Mucosa of rectum (tissue), 2 donors: ENCODE results near the gene SECTM1.

Experiments used
- H3K27ac ChIP-seq, 2 donors: one replicate each; pipeline ENCODE4 v1.7.0; 2013; ENCODE audit warnings: inconsistent platforms in 2 of 2, low read depth in 2 of 2, low read length in 2 of 2
- H3K27me3 ChIP-seq, 2 donors: one replicate each; pipeline ENCODE4 v1.7.0; 2013; ENCODE audit warnings: low read length in 2 of 2; ENCODE audit not compliant: control insufficient read depth in 2 of 2, insufficient read depth in 2 of 2
- H3K36me3 ChIP-seq, 2 donors: one replicate each; pipeline ENCODE4 v1.7.0; 2013; ENCODE audit warnings: low read length in 2 of 2; ENCODE audit not compliant: control insufficient read depth in 2 of 2, insufficient read depth in 2 of 2
- H3K4me1 ChIP-seq, 2 donors: one replicate each; pipeline ENCODE4 v1.7.0; 2013; ENCODE audit warnings: low read length in 2 of 2, mild to moderate bottlenecking in 1 of 2; ENCODE audit not compliant: control insufficient read depth in 2 of 2, insufficient read depth in 2 of 2
- H3K4me3 ChIP-seq, 2 donors: one replicate each; pipeline ENCODE4 v1.7.0; 2013; ENCODE audit warnings: low read length in 2 of 2
- H3K9ac ChIP-seq, 2 donors: one replicate each; pipeline ENCODE4 v1.7.0; 2013; ENCODE audit warnings: low read length in 2 of 2, low read depth in 1 of 2, mild to moderate bottlenecking in 1 of 2
- H3K9me3 ChIP-seq, 2 donors: one replicate each; pipeline ENCODE4 v1.7.0; 2013; ENCODE audit warnings: low read length in 2 of 2; ENCODE audit not compliant: control insufficient read depth in 2 of 2
- donor health status: healthy.
- donor health status: Normal muscosa, but diverticular disease.

Gene SECTM1

GRCh38 chr17:82355770-82356427 is 22.3 kb upstream of the SECTM1 start:
- H3K9ac ChIP-seq = no peak overlapping the region
- H3K4me1 ChIP-seq = no peaks in the 10 kb centered on the region
- peaks cover 0 to 4% of the 10 kb centered on the region in 2 donors for H3K27me3 ChIP-seq
- no peaks in the 10 kb centered on the region for H3K9me3 ChIP-seq
- no peak overlapping the region for H3K27ac ChIP-seq
- no peak overlapping the region for H3K4me3 ChIP-seq
- H3K36me3 ChIP-seq = no peaks in the 10 kb centered on the region

GRCh38 chr17:82354804-82355308 is 21.3 kb upstream of the SECTM1 start:
- no peaks in the 10 kb centered on the region for H3K9me3 ChIP-seq
- H3K4me1 ChIP-seq = peaks cover 0 to 4% of the 10 kb centered on the region in 2 donors
- no peaks in the 10 kb centered on the region for H3K36me3 ChIP-seq
- H3K9ac ChIP-seq = no peak overlapping the region
- peaks cover 0 to 4% of the 10 kb centered on the region in 2 donors for H3K27me3 ChIP-seq
- H3K27ac ChIP-seq = no peak overlapping the region
- no peak overlapping the region for H3K4me3 ChIP-seq

GRCh38 chr17:82353484-82353883 is 19.9 kb upstream of the SECTM1 start:
- peaks cover 0 to 4% of the 10 kb centered on the region in 2 donors for H3K27me3 ChIP-seq

DNA sequence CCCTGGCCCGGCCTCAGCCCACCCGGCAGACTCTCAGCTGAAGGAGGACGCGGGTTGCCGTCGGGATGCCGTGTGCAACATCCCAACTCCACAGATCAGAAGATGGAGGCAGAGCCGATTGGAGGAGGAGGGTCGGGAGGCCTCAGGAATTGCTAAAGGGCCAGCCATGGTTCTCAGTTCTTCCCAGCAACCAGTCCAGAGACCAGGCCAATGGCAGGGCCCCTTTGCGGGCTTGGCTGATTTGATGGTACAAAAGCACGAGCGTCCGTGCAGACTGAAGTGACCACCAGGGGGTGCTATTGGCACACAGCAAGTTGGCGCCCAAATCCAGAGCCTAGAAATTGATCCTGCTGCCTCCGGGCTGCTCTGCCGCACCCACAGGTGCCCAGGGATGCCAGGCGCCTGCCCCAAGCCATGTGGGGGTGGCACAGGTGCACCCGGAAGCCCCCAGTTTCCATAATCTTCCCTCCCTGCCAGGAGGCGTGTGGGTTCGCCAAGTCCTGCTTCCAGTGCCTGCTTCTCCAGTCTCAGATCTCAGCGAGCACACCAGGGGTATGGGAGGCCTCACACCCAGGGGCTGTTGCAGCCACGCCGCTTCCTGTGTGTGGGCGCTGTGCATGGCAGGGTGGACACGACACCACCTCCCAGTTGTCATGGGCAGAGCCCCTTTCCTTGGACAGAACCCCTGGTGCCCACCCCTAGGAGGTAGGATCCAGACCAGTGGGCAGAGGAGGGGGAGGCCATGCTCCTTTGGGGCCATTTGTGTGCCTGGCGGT is 18.3 kb upstream of the SECTM1 start:
- H3K9me3 ChIP-seq = no peaks in the 10 kb centered on the region
- peaks cover under 1 to 6% of the 10 kb centered on the region in 2 donors for H3K4me1 ChIP-seq
- peaks cover 0 to 4% of the 10 kb centered on the region in 2 donors for H3K27me3 ChIP-seq
- H3K9ac ChIP-seq = no peak overlapping the region
- no peak overlapping the region for H3K4me3 ChIP-seq
- peak overlapping the region in 1 of 2 donors; percentile 38 for H3K27ac ChIP-seq
- no peaks in the 10 kb centered on the region for H3K36me3 ChIP-seq

More at GRCh38 chr17:82353484-82353883, 19.9 kb upstream of the SECTM1 start:
- peaks cover 0 to 6% of the 10 kb centered on the region in 2 donors for H3K4me1 ChIP-seq
- H3K27ac ChIP-seq = no peak overlapping the region
- H3K4me3 ChIP-seq = no peak overlapping the region
- no peak overlapping the region for H3K9ac ChIP-seq
- no peaks in the 10 kb centered on the region for H3K36me3 ChIP-seq
- H3K9me3 ChIP-seq = no peaks in the 10 kb centered on the region

DNA sequence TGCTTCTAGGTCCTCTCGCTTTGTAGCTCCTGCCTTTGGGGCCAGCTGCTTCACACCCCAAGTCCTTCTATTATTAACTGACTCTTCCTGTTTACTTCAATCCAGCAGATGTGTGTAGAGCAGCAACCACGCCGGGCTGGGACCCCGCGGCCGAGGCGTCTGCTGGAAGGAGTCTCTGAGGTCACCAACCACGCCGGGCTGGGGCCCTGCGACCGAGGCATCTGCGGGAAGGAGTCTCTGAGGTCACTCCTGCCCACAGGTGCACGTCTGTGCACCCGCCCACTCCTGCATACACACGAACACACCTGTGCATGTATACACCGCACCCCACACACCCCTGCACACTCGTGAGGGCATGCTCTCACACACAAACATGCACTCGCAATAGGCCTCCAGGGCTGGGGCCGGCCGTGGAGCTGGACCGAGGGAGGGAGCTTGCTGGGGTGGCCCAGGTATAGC is 17.7 kb upstream of the SECTM1 start:
- Histone ChIP-seq H3K4me1 (peaks cover 6 to 12% of the 10 kb centered on the region in 2 donors), H3K27ac (peak overlapping the region in 1 of 2 donors; percentile 38)

DNA sequence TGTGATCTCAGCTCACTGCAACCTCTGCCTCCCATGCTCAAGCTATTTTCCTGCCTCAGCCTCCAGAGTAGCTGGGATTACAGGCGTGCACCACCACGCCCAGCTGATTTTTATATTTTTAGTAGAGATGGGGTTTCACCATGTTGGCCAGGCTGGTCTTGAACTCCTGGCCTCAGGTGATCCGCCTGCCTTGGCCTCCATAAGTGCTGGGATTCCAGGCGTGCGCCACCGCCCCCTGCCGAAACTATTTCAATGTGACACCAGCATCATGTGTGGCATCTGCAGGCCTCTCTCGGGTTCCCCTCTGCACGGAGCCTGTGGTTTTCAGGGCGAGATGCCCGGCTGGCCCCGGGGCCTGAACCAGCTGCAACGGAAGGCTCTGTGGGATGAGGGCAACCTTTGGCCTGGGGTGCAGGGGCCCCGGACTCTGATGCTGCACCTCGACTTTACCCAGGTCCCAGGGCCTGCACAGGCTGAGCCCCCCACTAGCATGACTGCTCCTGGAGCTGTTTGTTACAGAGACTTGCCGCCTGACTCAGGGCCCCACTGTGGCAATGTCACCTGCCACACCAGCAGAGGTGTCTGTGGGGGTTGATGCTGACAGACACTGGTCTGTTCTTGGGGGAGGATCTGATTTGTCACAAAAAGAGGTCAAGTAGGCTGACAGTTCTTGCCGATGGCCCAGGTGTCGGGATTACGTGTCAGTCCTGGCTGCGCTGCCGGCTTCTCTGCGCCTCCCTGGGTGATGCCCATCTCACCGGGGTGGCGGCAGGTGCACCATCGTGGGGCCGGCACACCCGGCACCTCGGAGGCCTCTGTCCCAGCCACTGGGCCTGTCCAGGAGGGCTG is 16.8 kb upstream of the SECTM1 start:
- no peak overlapping the region for H3K9ac ChIP-seq
- no peaks in the 10 kb centered on the region for H3K9me3 ChIP-seq
- H3K4me1 ChIP-seq = peaks cover 6 to 13% of the 10 kb centered on the region in 2 donors
- H3K4me3 ChIP-seq = no peak overlapping the region
- no peaks in the 10 kb centered on the region for H3K36me3 ChIP-seq
- no peaks in the 10 kb centered on the region for H3K27me3 ChIP-seq
- H3K27ac ChIP-seq = peak overlapping the region in 1 of 2 donors; percentile 61

More for the DNA sequence above, 17.7 kb upstream of the SECTM1 start:
- H3K27me3 ChIP-seq = peaks cover 0 to under 1% of the 10 kb centered on the region in 2 donors
- no peak overlapping the region for H3K4me3 ChIP-seq
- no peaks in the 10 kb centered on the region for H3K36me3 ChIP-seq
- H3K9ac ChIP-seq = no peak overlapping the region
- H3K9me3 ChIP-seq = no peaks in the 10 kb centered on the region

- no peak overlapping the region for H3K27ac ChIP-seq
- H3K27me3 ChIP-seq = no peaks in the 10 kb centered on the region
- no peaks in the 10 kb centered on the region for H3K36me3 ChIP-seq
- H3K4me1 ChIP-seq = peaks cover 6 to 16% of the 10 kb centered on the region in 2 donors
- H3K4me3 ChIP-seq = no peak overlapping the region
- H3K9me3 ChIP-seq = no peaks in the 10 kb centered on the region
- no peak overlapping the region for H3K9ac ChIP-seq
Measured at GRCh38 chr17:82349287-82349701, 15.7 kb upstream of the SECTM1 start.

DNA sequence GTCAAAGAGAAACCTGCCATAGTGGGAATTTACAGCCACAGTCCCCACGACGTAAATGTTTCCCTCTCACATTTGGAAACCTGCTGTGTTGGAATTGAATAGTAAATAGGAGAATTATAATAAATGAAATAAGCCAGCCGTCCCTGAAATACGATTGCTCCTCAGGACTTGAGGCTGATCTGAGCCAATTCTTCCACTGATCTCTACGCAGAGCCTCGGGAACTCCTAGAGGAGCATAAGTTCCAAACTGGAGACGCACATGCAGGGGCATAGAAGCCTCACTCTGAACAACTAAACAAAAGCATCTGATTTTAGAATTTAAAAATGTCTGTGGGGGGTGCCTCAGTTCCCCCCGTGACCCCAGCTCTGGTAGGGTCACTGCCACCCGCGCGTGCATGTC is 15.3 kb upstream of the SECTM1 start:
- H3K27me3 ChIP-seq = no peaks in the 10 kb centered on the region
- no peaks in the 10 kb centered on the region for H3K36me3 ChIP-seq
- no peaks in the 10 kb centered on the region for H3K9me3 ChIP-seq
- no peak overlapping the region for H3K27ac ChIP-seq
- H3K4me3 ChIP-seq = no peak overlapping the region
- no peak overlapping the region for H3K9ac ChIP-seq
- H3K4me1 ChIP-seq = peaks cover 6 to 17% of the 10 kb centered on the region in 2 donors

DNA sequence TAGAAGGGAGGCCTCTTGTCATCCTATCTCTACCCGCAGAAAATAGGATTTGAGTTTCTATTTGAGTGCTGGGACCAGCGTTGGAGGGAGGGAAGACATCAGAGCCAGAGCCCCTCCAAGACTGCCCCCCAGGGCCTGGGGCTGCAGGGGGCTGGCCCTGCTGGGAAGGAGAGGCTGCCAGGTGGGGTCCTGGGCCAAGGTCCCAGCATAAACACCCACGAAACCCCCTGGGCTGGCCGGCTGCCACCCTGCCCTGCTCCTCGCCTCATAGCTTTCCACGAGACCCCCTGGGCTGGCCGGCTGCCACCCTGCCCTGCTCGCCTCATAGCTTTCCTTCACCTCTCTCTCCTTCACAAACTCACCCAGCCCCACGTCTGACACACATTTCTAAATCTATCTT is 14.9 kb upstream of the SECTM1 start:
- Histone ChIP-seq H3K9ac (no peak overlapping the region), H3K4me3 (no peak overlapping the region), H3K9me3 (no peaks in the 10 kb centered on the region), H3K4me1 (peaks cover 6 to 17% of the 10 kb centered on the region in 2 donors), H3K36me3 (no peaks in the 10 kb centered on the region), H3K27me3 (no peaks in the 10 kb centered on the region), H3K27ac (no peak overlapping the region)
